ACC112 (cell line): Measurements from ENCODE around the gene ABLIM1.

Experiments used
- H2AFZ ChIP-seq: fragments of 200-600 bp; sonication (generic); one replicate; pipeline ENCODE4 v1.6.0; 2017; ENCODE audit warnings: antibody characterized with exemption, low read length; ENCODE audit not compliant: unreplicated experiment
- H3K27ac ChIP-seq: fragments of 200-600 bp; sonication (generic); 2 replicates; pipeline ENCODE4 v1.5.1; 2014; ENCODE audit warnings: low read depth, mild to moderate bottlenecking, antibody characterized with exemption, low read length, moderate library complexity
- H3K27me3 ChIP-seq: fragments of 200-600 bp; sonication (generic); 2 replicates; pipeline ENCODE4 v1.6.1; 2014; ENCODE audit warnings: mild to moderate bottlenecking, antibody characterized with exemption, low read length, moderate library complexity, mixed read lengths; ENCODE audit not compliant: insufficient read depth
- H3K36me3 ChIP-seq: fragments of 200-600 bp; sonication (generic); 2 replicates; pipeline ENCODE4 v1.6.1; 2016; ENCODE audit warnings: mild to moderate bottlenecking, antibody characterized with exemption, low read length, moderate library complexity, mixed read lengths; ENCODE audit not compliant: insufficient read depth
- H3K4me1 ChIP-seq: fragments of 200-600 bp; sonication (generic); one replicate; pipeline ENCODE4 v1.6.1; 2016; ENCODE audit warnings: low read length, mixed read lengths; ENCODE audit not compliant: insufficient read depth, unreplicated experiment, control insufficient read depth
- H3K4me3 ChIP-seq: fragments of 200-600 bp; sonication (generic); 2 replicates; pipeline ENCODE4 v1.5.1; 2014; ENCODE audit warnings: mild to moderate bottlenecking, low read depth, low read length
- H3K79me2 ChIP-seq: fragments of 200-600 bp; sonication (generic); one replicate; pipeline ENCODE4 v1.6.0; 2016; ENCODE audit warnings: low read length; ENCODE audit not compliant: control insufficient read depth, unreplicated experiment, insufficient read depth

The ABLIM1 gene

GRCh38 chr10:114577133-114577532, 80.9 kb downstream of the ABLIM1 start:
- Histone ChIP-seq H3K36me3 (no peaks in the 10 kb centered on the region), H3K4me1 (peaks cover 14% of the 10 kb centered on the region), H3K79me2 (no peaks in the 10 kb centered on the region), H2AFZ (peak overlapping the region; percentile 20), H3K27ac (peak overlapping the region; percentile 38; the same call in 1 of the 2 replicates), H3K27me3 (no peaks in the 10 kb centered on the region), H3K4me3 (no peak overlapping the region)

DNA sequence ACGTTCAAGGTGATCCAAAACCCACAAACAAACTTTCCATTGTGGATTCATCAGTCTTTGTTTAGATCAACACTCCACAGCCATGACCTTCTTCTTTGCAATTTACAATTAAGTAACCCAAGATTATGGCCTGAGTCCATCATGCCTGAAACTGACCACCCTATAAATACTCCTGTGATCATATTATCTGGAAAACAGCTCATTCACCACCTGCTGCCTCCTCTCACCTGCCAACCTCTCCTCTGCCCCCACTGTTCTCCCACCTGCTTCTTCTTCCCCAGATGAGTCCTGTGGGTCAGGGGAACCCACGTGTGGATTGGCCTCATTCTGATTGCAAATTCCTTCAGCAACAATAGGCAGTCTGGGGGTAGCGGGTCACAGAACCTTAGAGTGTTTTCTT, 81.4 kb downstream of the ABLIM1 start:
- H3K4me3 ChIP-seq: no peak overlapping the region
- H3K27ac ChIP-seq: peak overlapping the region; percentile 38; the same call in 1 of the 2 replicates
- peak overlapping the region; percentile 20 for H2AFZ ChIP-seq
- no peaks in the 10 kb centered on the region for H3K36me3 ChIP-seq
- no peaks in the 10 kb centered on the region for H3K27me3 ChIP-seq
- H3K79me2 ChIP-seq: no peaks in the 10 kb centered on the region
- peaks cover 14% of the 10 kb centered on the region for H3K4me1 ChIP-seq

- Histone ChIP-seq H3K4me3 (no peak overlapping the region), H3K79me2 (no peaks in the 10 kb centered on the region), H3K27ac (no peak overlapping the region), H3K4me1 (peaks cover 14% of the 10 kb centered on the region), H3K36me3 (no peaks in the 10 kb centered on the region), H2AFZ (no peak overlapping the region), H3K27me3 (no peaks in the 10 kb centered on the region)
Measured at GRCh38 chr10:114576132-114576487, 82.0 kb downstream of the ABLIM1 start.

DNA sequence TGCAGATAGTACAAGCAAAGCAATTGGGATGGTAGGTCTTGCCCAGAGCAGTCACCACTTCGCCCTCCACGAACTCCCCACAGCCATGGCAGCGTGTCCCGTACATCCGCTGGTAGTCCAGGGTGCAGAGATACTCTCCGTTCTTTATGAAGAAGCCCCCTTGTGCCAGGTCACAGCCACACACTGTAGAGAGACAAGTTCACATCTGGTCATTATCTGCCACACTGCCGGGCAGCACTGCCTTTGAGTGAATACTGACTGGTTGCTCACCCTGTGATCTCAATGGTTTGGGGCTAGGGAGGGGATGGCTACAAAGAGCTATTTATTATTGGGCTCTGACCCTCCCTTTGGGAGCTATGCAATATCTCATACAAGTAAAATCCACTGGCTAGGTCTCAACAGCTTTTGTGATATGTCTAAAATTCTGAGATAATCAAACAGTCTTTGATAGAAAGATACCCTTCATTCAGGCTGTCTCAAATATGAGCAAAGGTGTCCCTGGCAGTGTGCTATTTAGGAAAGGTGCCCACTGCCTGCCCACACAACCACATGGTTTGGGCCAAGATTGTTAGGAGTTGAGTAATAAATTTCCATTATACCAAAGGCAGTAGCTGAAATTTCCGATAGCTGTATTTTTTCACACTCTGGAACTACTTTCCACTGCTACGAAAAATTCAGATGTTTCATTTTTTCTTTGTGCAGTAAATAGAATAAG, 82.5 kb downstream of the ABLIM1 start:
- Histone ChIP-seq H3K27ac (no peak overlapping the region), H3K4me3 (no peak overlapping the region), H3K36me3 (no peaks in the 10 kb centered on the region), H3K27me3 (no peaks in the 10 kb centered on the region), H3K4me1 (peaks cover 14% of the 10 kb centered on the region), H2AFZ (no peak overlapping the region), H3K79me2 (no peaks in the 10 kb centered on the region)

GRCh38 chr10:114573330-114574045, 84.6 kb downstream of the ABLIM1 start:
- H3K4me1 ChIP-seq: peaks cover 14% of the 10 kb centered on the region
- H3K27me3 ChIP-seq: no peaks in the 10 kb centered on the region
- no peak overlapping the region for H3K4me3 ChIP-seq
- H3K36me3 ChIP-seq: no peaks in the 10 kb centered on the region
- H2AFZ ChIP-seq: no peak overlapping the region
- H3K79me2 ChIP-seq: no peaks in the 10 kb centered on the region
- no peak overlapping the region for H3K27ac ChIP-seq

DNA sequence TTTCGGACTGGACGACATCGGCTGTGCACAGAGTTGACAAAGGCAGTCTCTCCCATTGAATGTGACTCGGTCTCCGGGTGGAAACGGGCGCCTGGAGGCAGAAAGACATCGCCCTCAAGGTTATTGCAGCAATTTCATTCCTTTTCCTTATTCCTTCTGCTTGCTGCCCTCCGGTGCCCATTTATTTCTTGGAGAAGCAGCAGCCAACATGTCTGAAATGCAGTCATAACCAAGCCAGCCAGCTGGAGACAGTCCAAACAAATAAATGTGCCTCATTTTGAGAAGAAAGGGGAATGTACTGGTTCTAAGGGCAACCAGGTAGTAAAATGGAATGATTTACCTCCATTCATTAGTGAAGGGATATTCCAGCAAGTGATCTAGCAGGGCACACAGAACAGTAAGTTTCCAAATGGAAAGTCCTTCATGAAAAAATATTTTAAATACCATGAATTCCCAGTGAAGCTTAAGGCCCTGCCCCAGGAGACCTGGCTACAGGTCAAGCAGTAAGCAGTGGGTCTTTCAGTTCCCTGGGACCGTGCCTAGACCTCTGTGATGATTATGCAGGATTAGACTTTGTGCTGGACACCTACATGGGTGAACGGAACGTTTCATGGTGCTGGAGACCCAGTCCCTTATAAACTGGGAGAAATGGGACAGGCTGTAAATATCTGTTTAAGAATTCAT, 86.6 kb downstream of the ABLIM1 start:
- Histone ChIP-seq H3K79me2 (no peaks in the 10 kb centered on the region), H3K27me3 (no peaks in the 10 kb centered on the region), H3K4me1 (peaks cover under 1% of the 10 kb centered on the region), H2AFZ (no peak overlapping the region), H3K4me3 (no peak overlapping the region), H3K36me3 (no peaks in the 10 kb centered on the region), H3K27ac (no peak overlapping the region)

DNA sequence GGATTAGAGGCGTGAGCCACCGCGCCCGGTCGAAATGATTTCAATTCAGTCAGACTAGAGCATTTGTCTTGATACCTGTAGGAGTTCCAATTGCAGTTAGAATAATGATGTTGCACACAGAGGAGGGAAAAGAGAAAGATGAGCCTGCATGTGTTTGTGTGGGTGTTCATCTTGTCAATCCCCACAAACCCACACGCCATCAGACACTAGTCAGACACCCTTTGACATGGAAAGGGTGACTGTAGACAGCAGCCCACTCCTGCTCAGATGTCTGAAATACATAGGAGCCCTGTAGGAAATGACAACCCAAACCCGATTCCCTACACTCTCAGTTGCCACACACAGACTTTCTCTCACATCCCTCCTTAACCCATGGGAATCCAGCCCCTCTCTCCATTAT, 92.0 kb downstream of the ABLIM1 start:
- H3K4me1 ChIP-seq: peaks cover 5% of the 10 kb centered on the region
- no peak overlapping the region for H2AFZ ChIP-seq
- H3K27me3 ChIP-seq: no peaks in the 10 kb centered on the region
- H3K27ac ChIP-seq: no peak overlapping the region
- no peak overlapping the region for H3K4me3 ChIP-seq
- H3K79me2 ChIP-seq: no peaks in the 10 kb centered on the region
- H3K36me3 ChIP-seq: no peaks in the 10 kb centered on the region

GRCh38 chr10:114565066-114565465, 93.0 kb downstream of the ABLIM1 start:
- Histone ChIP-seq H3K27ac (no peak overlapping the region), H3K36me3 (no peaks in the 10 kb centered on the region), H2AFZ (no peak overlapping the region), H3K4me3 (no peak overlapping the region), H3K27me3 (no peaks in the 10 kb centered on the region), H3K4me1 (peaks cover 5% of the 10 kb centered on the region), H3K79me2 (no peaks in the 10 kb centered on the region)

GRCh38 chr10:114561008-114561523, 97.0 kb downstream of the ABLIM1 start:
- no peak overlapping the region for H3K4me3 ChIP-seq
- no peak overlapping the region for H2AFZ ChIP-seq
- H3K4me1 ChIP-seq: peaks cover 5% of the 10 kb centered on the region
- no peak overlapping the region for H3K27ac ChIP-seq
- no peaks in the 10 kb centered on the region for H3K36me3 ChIP-seq
- H3K79me2 ChIP-seq: no peaks in the 10 kb centered on the region
- H3K27me3 ChIP-seq: no peaks in the 10 kb centered on the region

DNA sequence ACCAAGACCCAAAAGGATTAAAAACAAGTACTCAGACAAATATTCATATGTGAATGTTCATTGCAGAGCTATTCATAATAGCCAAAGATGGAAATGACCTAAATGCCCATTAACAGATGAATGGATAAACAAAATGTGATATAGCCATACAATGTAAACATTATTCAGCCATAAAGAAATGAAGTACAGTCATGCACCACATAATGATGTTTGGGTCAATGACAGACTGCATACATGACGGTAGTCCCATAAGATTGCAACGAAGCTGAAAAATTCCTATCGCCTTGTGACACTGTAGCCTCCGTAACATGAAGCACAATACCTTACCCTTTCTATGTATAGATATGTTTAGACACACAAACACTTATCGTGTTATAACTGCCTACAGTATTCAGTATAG, 97.9 kb downstream of the ABLIM1 start:
- Histone ChIP-seq H3K4me1 (peaks cover 4% of the 10 kb centered on the region), H2AFZ (no peak overlapping the region), H3K79me2 (no peaks in the 10 kb centered on the region), H3K27ac (no peak overlapping the region), H3K4me3 (no peak overlapping the region), H3K36me3 (no peaks in the 10 kb centered on the region), H3K27me3 (no peaks in the 10 kb centered on the region)
